MCF 10A (cell line): ENCODE data around the gene ZFYVE28. TPM values are rescaled to one million over a fixed set of nuclear protein-coding genes. Genes with fewer than 3 reads are reported as not detected.

Experiments
- BruUV-seq: library from RNA; stranded (reverse); fragments of 400-500 nt; replicated peaks from 2 replicates; lab custom pipeline; 2021; lab: Mats Ljungman, UMichigan
- CTCF ChIA-PET: fragments of 300-600 bp; sonication (Branson Sonifier 250); formaldehyde crosslinking; extraction: SDS; loops from one replicate; lab custom pipeline; 2021; ENCODE audit warnings: antibody characterized with exemption, inconsistent platforms; lab: Yijun Ruan, JAX
- POLR2A ChIA-PET: fragments of 300-600, 350-650 bp; sonication (Branson Sonifier 250); formaldehyde crosslinking; extraction: SDS; loops from one replicate; lab custom pipeline; 2020; ENCODE audit warnings: antibody characterized with exemption, inconsistent platforms; lab: Yijun Ruan, JAX
- DNase-seq: peaks from one replicate; pipeline ENCODE4 v3.0.0-alpha.2; 2018; ENCODE audit not compliant: unreplicated experiment
- H3K27ac Mint-ChIP-seq: one replicate; pipeline ENCODE4 v1.8.0; 2022; ENCODE audit warnings: mild to moderate bottlenecking, low read depth, mixed read lengths; ENCODE audit not compliant: unreplicated experiment
- H3K27me3 Mint-ChIP-seq: one replicate; pipeline ENCODE4 v1.8.0; 2022; ENCODE audit warnings: mixed read lengths; ENCODE audit not compliant: insufficient read depth, unreplicated experiment
- H3K36me3 Mint-ChIP-seq: one replicate; pipeline ENCODE4 v1.8.0; 2022; ENCODE audit warnings: mild to moderate bottlenecking, moderate library complexity, mixed read lengths; ENCODE audit not compliant: insufficient read depth, unreplicated experiment
- H3K4me1 Mint-ChIP-seq: one replicate; pipeline ENCODE4 v1.8.0; 2022; ENCODE audit warnings: mixed read lengths; ENCODE audit not compliant: insufficient read depth, unreplicated experiment
- H3K4me3 Mint-ChIP-seq: one replicate; pipeline ENCODE4 v1.8.0; 2022; ENCODE audit warnings: mild to moderate bottlenecking, moderate library complexity, mixed read lengths; ENCODE audit not compliant: unreplicated experiment
- H3K9me3 Mint-ChIP-seq: one replicate; pipeline ENCODE4 v1.8.0; 2022; ENCODE audit warnings: mixed read lengths; ENCODE audit not compliant: unreplicated experiment
- CTCF ChIP-seq: fragments of 200-600 bp; IDR thresholded peaks from one replicate; pipeline ENCODE4 v1.8.0; 2022; ENCODE audit warnings: antibody characterized with exemption, mild to moderate bottlenecking; ENCODE audit not compliant: unreplicated experiment
- intact Hi-C: fragments of 100-400 bp; cut with micrococcal nuclease; formaldehyde crosslinking; loops from 2 replicates; pipeline ENCODE4 v1.14.1; 2022
- total RNA-seq: library from RNA; stranded (reverse); gene quantifications from 2 replicates; pipeline ENCODE4 v1.2.3, GENCODE V29; 2022

Gene ZFYVE28
- total RNA-seq, 1 experiment from 2014 or later = 1.6 TPM

- ChIA-PET POLR2A (no interaction called here), CTCF (interaction anchor here (0.6 kb wide), 1 partner anchor 48 kb away, joined by 3 read pairs; no protein-coding TSS in a partner anchor)
- TF ChIP-seq CTCF = no peak
- H3K27me3 Mint-ChIP-seq = no peaks in the 10 kb centered on the region
- no peak for DNase-seq
- no peak overlapping the region for H3K4me3 Mint-ChIP-seq
- BruUV-seq = no TSS peak
- H3K27ac Mint-ChIP-seq = no peak overlapping the region
- H3K4me1 Mint-ChIP-seq = no peaks in the 10 kb centered on the region
- no peaks in the 10 kb centered on the region for H3K36me3 Mint-ChIP-seq
- H3K9me3 Mint-ChIP-seq = no peaks in the 10 kb centered on the region
- intact Hi-C loops = loop anchor here (1.0 kb wide), 1 partner anchor 134 kb away; no protein-coding TSS in a partner anchor
Observed at GRCh38 chr4:2354760-2355159, 63.7 kb downstream of the ZFYVE28 start.

- Mint-ChIP-seq H3K27me3 (no peaks in the 10 kb centered on the region), H3K4me1 (no peaks in the 10 kb centered on the region), H3K9me3 (no peaks in the 10 kb centered on the region), H3K4me3 (no peak overlapping the region), H3K27ac (no peak overlapping the region), H3K36me3 (no peaks in the 10 kb centered on the region)
- peak; percentile 30 for TF ChIP-seq CTCF
- BruUV-seq = no TSS peak
- peak; percentile 10 for DNase-seq
- intact Hi-C loops = loop anchor here (1.0 kb wide), 1 partner anchor 134 kb away; no protein-coding TSS in a partner anchor
- CTCF ChIA-PET = no interaction called here
- POLR2A ChIA-PET = no interaction called here
Observed at GRCh38 chr4:2354118-2354517, 64.3 kb downstream of the ZFYVE28 start.

GRCh38 chr4:2353222-2354107 is 65.0 kb downstream of the ZFYVE28 start:
- Mint-ChIP-seq H3K27ac (no peak overlapping the region), H3K4me3 (no peak overlapping the region), H3K4me1 (no peaks in the 10 kb centered on the region), H3K9me3 (no peaks in the 10 kb centered on the region), H3K36me3 (no peaks in the 10 kb centered on the region), H3K27me3 (no peaks in the 10 kb centered on the region)
- no peak for DNase-seq
- no peak for TF ChIP-seq CTCF
- CTCF ChIA-PET = no interaction called here
- POLR2A ChIA-PET = no interaction called here
- no TSS peak for BruUV-seq
- intact Hi-C loops = loop anchor here (1.0 kb wide), 1 partner anchor 133 kb away; no protein-coding TSS in a partner anchor

GRCh38 chr4:2352729-2353221 is 65.7 kb downstream of the ZFYVE28 start:
- peaks cover 7% of the 10 kb centered on the region for H3K27me3 Mint-ChIP-seq
- no TSS peak for BruUV-seq
- no peak for DNase-seq
- no peak overlapping the region for H3K27ac Mint-ChIP-seq
- ChIA-PET POLR2A (no interaction called here), CTCF (no interaction called here)
- no peak for TF ChIP-seq CTCF
- peaks cover 4% of the 10 kb centered on the region for H3K9me3 Mint-ChIP-seq
- no peaks in the 10 kb centered on the region for H3K4me1 Mint-ChIP-seq
- H3K36me3 Mint-ChIP-seq = no peaks in the 10 kb centered on the region
- H3K4me3 Mint-ChIP-seq = no peak overlapping the region
- intact Hi-C loops = no loop called here
